WTC11 (cell line): ENCODE data around the gene ZNF883. TPM values are rescaled to one million over a fixed set of nuclear protein-coding genes. Genes with fewer than 3 reads are reported as not detected.

Source experiments
- ATAC-seq: fragments of 200-7000 bp; cut with Tn5 transposase; 2 replicates; pipeline ENCODE4 v1.10.0; 2021; ENCODE audit warnings: mild to moderate bottlenecking, moderate library complexity
- CTCF ChIA-PET: fragments of 300-600 bp; sonication (Branson Sonifier 250); formaldehyde crosslinking; loops from one replicate; lab custom pipeline; 2021; ENCODE audit warnings: antibody characterized with exemption; lab: Charles Lee
- POLR2A ChIA-PET: fragments of 350-600 bp; sonication (Branson Sonifier 250); formaldehyde crosslinking; loops from one replicate; lab custom pipeline; 2021; ENCODE audit warnings: antibody characterized with exemption; lab: Charles Lee
- DNase-seq: peaks from one replicate; pipeline ENCODE4 v3.0.0; 2021; ENCODE audit warnings: low spot score
- H3K27ac Mint-ChIP-seq: 2 replicates; pipeline ENCODE4 v1.8.0; 2021; ENCODE audit warnings: mixed read lengths
- H3K27me3 Mint-ChIP-seq: 2 replicates; pipeline ENCODE4 v1.8.0; 2021; ENCODE audit warnings: low read depth, mild to moderate bottlenecking, moderate library complexity, mixed read lengths
- H3K36me3 Mint-ChIP-seq: 2 replicates; pipeline ENCODE4 v1.8.0; 2021; ENCODE audit warnings: mixed read lengths
- H3K4me1 Mint-ChIP-seq: 2 replicates; pipeline ENCODE4 v1.8.0; 2022; ENCODE audit warnings: mixed read lengths
- H3K4me3 Mint-ChIP-seq: 2 replicates; pipeline ENCODE4 v1.8.0; 2021; ENCODE audit warnings: mild to moderate bottlenecking, moderate library complexity, mixed read lengths
- H3K9me3 Mint-ChIP-seq: 2 replicates; pipeline ENCODE4 v1.8.0; 2021; ENCODE audit warnings: mixed read lengths
- ETV6 ChIP-seq: sonication (generic); formaldehyde crosslinking; IDR thresholded peaks from 2 replicates; pipeline ENCODE4 v1.8.1; 2022; ENCODE audit warnings: mild to moderate bottlenecking, missing genetic modification reagents
- GABPB1 ChIP-seq: sonication (generic); formaldehyde crosslinking; IDR thresholded peaks from 2 replicates; pipeline ENCODE4 v1.8.1; 2023; ENCODE audit warnings: mild to moderate bottlenecking, missing genetic modification reagents
- JAZF1 ChIP-seq: fragments of 250-450 bp; sonication (Bioruptor Pico); IDR thresholded peaks from 2 replicates; pipeline ENCODE4 v1.9.0; 2021; ENCODE audit warnings: moderate library complexity, mild to moderate bottlenecking, inconsistent platforms
- NFATC4 ChIP-seq: fragments of 250-450 bp; sonication (Bioruptor Pico); IDR thresholded peaks from 2 replicates; pipeline ENCODE4 v1.9.0; 2021; ENCODE audit warnings: mild to moderate bottlenecking
- NFYB ChIP-seq: sonication (generic); formaldehyde crosslinking; conservative IDR thresholded peaks from 2 replicates; pipeline ENCODE4 v1.8.0; 2022; ENCODE audit warnings: low read depth, missing genetic modification reagents
- OVOL2 ChIP-seq: fragments of 250-450 bp; sonication (Bioruptor Pico); IDR thresholded peaks from 2 replicates; pipeline ENCODE4 v1.9.0; 2021; ENCODE audit warnings: mild to moderate bottlenecking, borderline replicate concordance
- RORB ChIP-seq: fragments of 250-450 bp; sonication (Bioruptor Pico); IDR thresholded peaks from 2 replicates; pipeline ENCODE4 v1.9.0; 2021; ENCODE audit warnings: mild to moderate bottlenecking
- TCF7 ChIP-seq: sonication (generic); formaldehyde crosslinking; IDR thresholded peaks from 2 replicates; pipeline ENCODE4 v1.8.0; 2022; ENCODE audit warnings: mild to moderate bottlenecking, low read depth, missing genetic modification reagents, moderate library complexity
- TP53 ChIP-seq: sonication (generic); formaldehyde crosslinking; IDR thresholded peaks from 2 replicates; pipeline ENCODE4 v1.8.1; 2023; ENCODE audit warnings: mild to moderate bottlenecking, missing genetic modification reagents
- ZNF121 ChIP-seq: sonication (generic); formaldehyde crosslinking; IDR thresholded peaks from 2 replicates; pipeline ENCODE4 v1.8.0; 2023; ENCODE audit warnings: missing genetic modification reagents
- ZNF138 ChIP-seq: sonication (generic); formaldehyde crosslinking; conservative IDR thresholded peaks from 2 replicates; pipeline ENCODE4 v1.8.1; 2022; ENCODE audit warnings: mild to moderate bottlenecking, moderate library complexity, missing genetic modification reagents
- total RNA-seq: library from RNA; stranded (reverse); gene quantifications from 3 replicates; pipeline ENCODE4 v1.2.3, GENCODE V29; 2021
- TF ChIP-seq, protein P1 (sequence below): sonication (generic); formaldehyde crosslinking; IDR thresholded peaks from 2 replicates; pipeline ENCODE4 v1.8.0; 2022; ENCODE audit warnings: mild to moderate bottlenecking, missing genetic modification reagents
- TF ChIP-seq, protein P2 (sequence below): sonication (generic); formaldehyde crosslinking; IDR thresholded peaks from 2 replicates; pipeline ENCODE4 v1.8.0; 2022; ENCODE audit warnings: mild to moderate bottlenecking, missing genetic modification reagents
- TF ChIP-seq, protein P3 (sequence below): fragments of 200-600 bp; IDR thresholded peaks from 2 replicates; pipeline ENCODE4 v1.8.0; 2022; ENCODE audit warnings: antibody characterized with exemption
- TF ChIP-seq, protein P4 (sequence below): sonication (generic); formaldehyde crosslinking; IDR thresholded peaks from 2 replicates; pipeline ENCODE4 v1.8.1; 2022; ENCODE audit warnings: mild to moderate bottlenecking, moderate library complexity, missing genetic modification reagents
- TF ChIP-seq, protein P5 (sequence below): sonication (generic); formaldehyde crosslinking; IDR thresholded peaks from 2 replicates; pipeline ENCODE4 v1.8.0; 2023; ENCODE audit warnings: missing genetic modification reagents, mild to moderate bottlenecking, borderline replicate concordance
- TF ChIP-seq, protein P6 (sequence below): fragments of 250-450 bp; sonication (Bioruptor Pico); IDR thresholded peaks from 2 replicates; pipeline ENCODE4 v2.1.2; 2022; ENCODE audit warnings: mild to moderate bottlenecking, moderate library complexity
- TF ChIP-seq, protein P7 (sequence below): sonication (generic); formaldehyde crosslinking; conservative IDR thresholded peaks from 2 replicates; pipeline ENCODE4 v1.8.1; 2023; ENCODE audit warnings: mild to moderate bottlenecking, low read depth, missing genetic modification reagents, moderate library complexity

Gene ZNF883
- total RNA-seq, 1 experiment from 2014 or later: 22.0 TPM

DNA sequence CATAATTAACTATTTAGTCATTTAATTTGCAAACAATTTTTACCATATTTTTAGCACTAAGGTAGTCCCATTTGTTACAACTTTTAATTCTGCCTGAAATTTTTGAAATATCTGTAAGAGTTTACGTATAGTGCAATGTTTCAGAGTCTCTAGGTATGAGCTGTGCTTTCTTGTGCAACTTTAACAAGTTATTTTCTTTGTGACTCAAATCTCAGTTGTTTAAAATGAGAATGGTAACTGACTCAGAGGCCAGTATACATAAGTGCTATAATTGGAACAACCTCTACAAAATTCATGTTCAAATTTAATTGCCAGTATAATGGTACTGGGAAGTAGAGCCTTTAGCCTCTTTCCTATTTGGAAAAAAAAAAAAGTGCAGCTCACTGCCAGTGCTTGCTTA lies 14.2 kb upstream of the ZNF883 start:
- Mint-ChIP-seq H3K27ac (no peak overlapping the region), H3K4me3 (no peak overlapping the region), H3K36me3 (peaks cover 13% of the 10 kb centered on the region), H3K27me3 (peaks cover 15% of the 10 kb centered on the region), H3K9me3 (peaks cover 81% of the 10 kb centered on the region), H3K4me1 (peaks cover 3% of the 10 kb centered on the region)
- ChIA-PET CTCF (interaction anchor here (0.6 kb wide), 1 partner anchor 125 kb away, joined by 3 read pairs; the partner anchor contains the start of gene SLC31A2), POLR2A (interaction anchor here (0.7 kb wide), 1 partner anchor 168 kb away, joined by 3 read pairs; no protein-coding TSS in a partner anchor)
- no peak for ATAC-seq
- DNase-seq: no peak
- no peak for TF ChIP-seq TP53
- TF ChIP-seq, protein P1, sequence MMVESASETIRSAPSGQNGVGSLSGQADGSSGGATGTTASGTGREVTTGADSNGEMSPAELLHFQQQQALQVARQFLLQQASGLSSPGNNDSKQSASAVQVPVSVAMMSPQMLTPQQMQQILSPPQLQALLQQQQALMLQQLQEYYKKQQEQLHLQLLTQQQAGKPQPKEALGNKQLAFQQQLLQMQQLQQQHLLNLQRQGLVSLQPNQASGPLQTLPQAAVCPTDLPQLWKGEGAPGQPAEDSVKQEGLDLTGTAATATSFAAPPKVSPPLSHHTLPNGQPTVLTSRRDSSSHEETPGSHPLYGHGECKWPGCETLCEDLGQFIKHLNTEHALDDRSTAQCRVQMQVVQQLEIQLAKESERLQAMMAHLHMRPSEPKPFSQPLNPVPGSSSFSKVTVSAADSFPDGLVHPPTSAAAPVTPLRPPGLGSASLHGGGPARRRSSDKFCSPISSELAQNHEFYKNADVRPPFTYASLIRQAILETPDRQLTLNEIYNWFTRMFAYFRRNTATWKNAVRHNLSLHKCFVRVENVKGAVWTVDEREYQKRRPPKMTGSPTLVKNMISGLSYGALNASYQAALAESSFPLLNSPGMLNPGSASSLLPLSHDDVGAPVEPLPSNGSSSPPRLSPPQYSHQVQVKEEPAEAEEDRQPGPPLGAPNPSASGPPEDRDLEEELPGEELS (CRISPR knock-in tag): no peak
- TF ChIP-seq, protein P2, sequence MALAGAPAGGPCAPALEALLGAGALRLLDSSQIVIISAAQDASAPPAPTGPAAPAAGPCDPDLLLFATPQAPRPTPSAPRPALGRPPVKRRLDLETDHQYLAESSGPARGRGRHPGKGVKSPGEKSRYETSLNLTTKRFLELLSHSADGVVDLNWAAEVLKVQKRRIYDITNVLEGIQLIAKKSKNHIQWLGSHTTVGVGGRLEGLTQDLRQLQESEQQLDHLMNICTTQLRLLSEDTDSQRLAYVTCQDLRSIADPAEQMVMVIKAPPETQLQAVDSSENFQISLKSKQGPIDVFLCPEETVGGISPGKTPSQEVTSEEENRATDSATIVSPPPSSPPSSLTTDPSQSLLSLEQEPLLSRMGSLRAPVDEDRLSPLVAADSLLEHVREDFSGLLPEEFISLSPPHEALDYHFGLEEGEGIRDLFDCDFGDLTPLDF (CRISPR knock-in tag): no peak
- TF ChIP-seq ETV6 (CRISPR knock-in tag): no peak

DNA sequence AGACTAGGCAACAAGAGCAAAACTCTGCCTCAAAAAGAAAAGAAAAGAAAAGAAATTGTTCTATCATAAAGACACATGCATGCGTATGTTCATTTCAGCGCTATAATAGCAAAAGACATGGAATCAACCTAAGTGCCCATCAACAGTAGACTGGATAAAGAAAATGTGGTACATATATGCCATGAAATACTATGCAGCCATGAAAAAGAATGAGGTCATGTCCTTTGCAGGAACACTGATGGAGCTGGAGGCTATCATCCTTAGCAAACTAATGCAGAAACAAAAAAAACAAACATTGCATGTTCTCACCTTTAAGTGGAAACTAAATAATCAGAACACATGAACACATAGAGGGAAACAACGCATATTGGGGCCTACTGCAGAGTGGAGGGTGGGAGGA lies 6.3 kb upstream of the ZNF883 start:
- no peaks in the 10 kb centered on the region for H3K4me1 Mint-ChIP-seq
- ChIA-PET CTCF (no interaction called here), POLR2A (no interaction called here)
- no peak overlapping the region for H3K27ac Mint-ChIP-seq
- no peak for ATAC-seq
- peaks cover 30% of the 10 kb centered on the region for H3K27me3 Mint-ChIP-seq
- H3K36me3 Mint-ChIP-seq: peaks cover 18% of the 10 kb centered on the region
- TF ChIP-seq, protein P3, sequence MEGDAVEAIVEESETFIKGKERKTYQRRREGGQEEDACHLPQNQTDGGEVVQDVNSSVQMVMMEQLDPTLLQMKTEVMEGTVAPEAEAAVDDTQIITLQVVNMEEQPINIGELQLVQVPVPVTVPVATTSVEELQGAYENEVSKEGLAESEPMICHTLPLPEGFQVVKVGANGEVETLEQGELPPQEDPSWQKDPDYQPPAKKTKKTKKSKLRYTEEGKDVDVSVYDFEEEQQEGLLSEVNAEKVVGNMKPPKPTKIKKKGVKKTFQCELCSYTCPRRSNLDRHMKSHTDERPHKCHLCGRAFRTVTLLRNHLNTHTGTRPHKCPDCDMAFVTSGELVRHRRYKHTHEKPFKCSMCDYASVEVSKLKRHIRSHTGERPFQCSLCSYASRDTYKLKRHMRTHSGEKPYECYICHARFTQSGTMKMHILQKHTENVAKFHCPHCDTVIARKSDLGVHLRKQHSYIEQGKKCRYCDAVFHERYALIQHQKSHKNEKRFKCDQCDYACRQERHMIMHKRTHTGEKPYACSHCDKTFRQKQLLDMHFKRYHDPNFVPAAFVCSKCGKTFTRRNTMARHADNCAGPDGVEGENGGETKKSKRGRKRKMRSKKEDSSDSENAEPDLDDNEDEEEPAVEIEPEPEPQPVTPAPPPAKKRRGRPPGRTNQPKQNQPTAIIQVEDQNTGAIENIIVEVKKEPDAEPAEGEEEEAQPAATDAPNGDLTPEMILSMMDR: no peak
- TF ChIP-seq RORB: no peak
- no peak for TF ChIP-seq NFYB (CRISPR knock-in tag)
- TF ChIP-seq, protein P4, sequence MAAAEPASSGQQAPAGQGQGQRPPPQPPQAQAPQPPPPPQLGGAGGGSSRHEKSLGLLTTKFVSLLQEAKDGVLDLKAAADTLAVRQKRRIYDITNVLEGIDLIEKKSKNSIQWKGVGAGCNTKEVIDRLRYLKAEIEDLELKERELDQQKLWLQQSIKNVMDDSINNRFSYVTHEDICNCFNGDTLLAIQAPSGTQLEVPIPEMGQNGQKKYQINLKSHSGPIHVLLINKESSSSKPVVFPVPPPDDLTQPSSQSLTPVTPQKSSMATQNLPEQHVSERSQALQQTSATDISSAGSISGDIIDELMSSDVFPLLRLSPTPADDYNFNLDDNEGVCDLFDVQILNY (CRISPR knock-in tag): no peak
- TF ChIP-seq, protein P5, sequence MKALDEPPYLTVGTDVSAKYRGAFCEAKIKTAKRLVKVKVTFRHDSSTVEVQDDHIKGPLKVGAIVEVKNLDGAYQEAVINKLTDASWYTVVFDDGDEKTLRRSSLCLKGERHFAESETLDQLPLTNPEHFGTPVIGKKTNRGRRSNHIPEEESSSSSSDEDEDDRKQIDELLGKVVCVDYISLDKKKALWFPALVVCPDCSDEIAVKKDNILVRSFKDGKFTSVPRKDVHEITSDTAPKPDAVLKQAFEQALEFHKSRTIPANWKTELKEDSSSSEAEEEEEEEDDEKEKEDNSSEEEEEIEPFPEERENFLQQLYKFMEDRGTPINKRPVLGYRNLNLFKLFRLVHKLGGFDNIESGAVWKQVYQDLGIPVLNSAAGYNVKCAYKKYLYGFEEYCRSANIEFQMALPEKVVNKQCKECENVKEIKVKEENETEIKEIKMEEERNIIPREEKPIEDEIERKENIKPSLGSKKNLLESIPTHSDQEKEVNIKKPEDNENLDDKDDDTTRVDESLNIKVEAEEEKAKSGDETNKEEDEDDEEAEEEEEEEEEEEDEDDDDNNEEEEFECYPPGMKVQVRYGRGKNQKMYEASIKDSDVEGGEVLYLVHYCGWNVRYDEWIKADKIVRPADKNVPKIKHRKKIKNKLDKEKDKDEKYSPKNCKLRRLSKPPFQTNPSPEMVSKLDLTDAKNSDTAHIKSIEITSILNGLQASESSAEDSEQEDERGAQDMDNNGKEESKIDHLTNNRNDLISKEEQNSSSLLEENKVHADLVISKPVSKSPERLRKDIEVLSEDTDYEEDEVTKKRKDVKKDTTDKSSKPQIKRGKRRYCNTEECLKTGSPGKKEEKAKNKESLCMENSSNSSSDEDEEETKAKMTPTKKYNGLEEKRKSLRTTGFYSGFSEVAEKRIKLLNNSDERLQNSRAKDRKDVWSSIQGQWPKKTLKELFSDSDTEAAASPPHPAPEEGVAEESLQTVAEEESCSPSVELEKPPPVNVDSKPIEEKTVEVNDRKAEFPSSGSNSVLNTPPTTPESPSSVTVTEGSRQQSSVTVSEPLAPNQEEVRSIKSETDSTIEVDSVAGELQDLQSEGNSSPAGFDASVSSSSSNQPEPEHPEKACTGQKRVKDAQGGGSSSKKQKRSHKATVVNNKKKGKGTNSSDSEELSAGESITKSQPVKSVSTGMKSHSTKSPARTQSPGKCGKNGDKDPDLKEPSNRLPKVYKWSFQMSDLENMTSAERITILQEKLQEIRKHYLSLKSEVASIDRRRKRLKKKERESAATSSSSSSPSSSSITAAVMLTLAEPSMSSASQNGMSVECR (CRISPR knock-in tag): no peak
- no peak for TF ChIP-seq TCF7 (CRISPR knock-in tag)
- TF ChIP-seq, protein P1 (CRISPR knock-in tag): no peak
- TF ChIP-seq, protein P6, sequence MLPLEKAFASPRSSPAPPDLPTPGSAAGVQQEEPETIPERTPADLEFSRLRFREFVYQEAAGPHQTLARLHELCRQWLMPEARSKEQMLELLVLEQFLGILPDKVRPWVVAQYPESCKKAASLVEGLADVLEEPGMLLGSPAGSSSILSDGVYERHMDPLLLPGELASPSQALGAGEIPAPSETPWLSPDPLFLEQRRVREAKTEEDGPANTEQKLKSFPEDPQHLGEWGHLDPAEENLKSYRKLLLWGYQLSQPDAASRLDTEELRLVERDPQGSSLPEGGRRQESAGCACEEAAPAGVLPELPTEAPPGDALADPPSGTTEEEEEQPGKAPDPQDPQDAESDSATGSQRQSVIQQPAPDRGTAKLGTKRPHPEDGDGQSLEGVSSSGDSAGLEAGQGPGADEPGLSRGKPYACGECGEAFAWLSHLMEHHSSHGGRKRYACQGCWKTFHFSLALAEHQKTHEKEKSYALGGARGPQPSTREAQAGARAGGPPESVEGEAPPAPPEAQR: no peak
- TF ChIP-seq JAZF1: no peak
- TF ChIP-seq GABPB1 (CRISPR knock-in tag): no peak
- TF ChIP-seq NFATC4 (CRISPR knock-in tag): no peak
- no peak for TF ChIP-seq ZNF138 (CRISPR knock-in tag)
- no peak for TF ChIP-seq ZNF121
- TF ChIP-seq, protein P7, sequence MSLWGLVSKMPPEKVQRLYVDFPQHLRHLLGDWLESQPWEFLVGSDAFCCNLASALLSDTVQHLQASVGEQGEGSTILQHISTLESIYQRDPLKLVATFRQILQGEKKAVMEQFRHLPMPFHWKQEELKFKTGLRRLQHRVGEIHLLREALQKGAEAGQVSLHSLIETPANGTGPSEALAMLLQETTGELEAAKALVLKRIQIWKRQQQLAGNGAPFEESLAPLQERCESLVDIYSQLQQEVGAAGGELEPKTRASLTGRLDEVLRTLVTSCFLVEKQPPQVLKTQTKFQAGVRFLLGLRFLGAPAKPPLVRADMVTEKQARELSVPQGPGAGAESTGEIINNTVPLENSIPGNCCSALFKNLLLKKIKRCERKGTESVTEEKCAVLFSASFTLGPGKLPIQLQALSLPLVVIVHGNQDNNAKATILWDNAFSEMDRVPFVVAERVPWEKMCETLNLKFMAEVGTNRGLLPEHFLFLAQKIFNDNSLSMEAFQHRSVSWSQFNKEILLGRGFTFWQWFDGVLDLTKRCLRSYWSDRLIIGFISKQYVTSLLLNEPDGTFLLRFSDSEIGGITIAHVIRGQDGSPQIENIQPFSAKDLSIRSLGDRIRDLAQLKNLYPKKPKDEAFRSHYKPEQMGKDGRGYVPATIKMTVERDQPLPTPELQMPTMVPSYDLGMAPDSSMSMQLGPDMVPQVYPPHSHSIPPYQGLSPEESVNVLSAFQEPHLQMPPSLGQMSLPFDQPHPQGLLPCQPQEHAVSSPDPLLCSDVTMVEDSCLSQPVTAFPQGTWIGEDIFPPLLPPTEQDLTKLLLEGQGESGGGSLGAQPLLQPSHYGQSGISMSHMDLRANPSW (CRISPR knock-in tag): no peak
- no peak for TF ChIP-seq OVOL2 (CRISPR knock-in tag)
- H3K4me3 Mint-ChIP-seq: no peak overlapping the region
- H3K9me3 Mint-ChIP-seq: peaks cover 72% of the 10 kb centered on the region
- DNase-seq: no peak
